HG03025 (cell line): ENCODE data around the gene TMEM51.
"Not testable (repeated sequence)": the region's sequence is repeated elsewhere in the genome, so short reads cannot be mapped to it uniquely, and the experiment has no call there.

Experiments used
- ATAC-seq: cut with Tn5 transposase; IDR thresholded peaks from one replicate; pipeline ENCODE4 v1.9.1; 2021; ENCODE audit warnings: mild to moderate bottlenecking, moderate library complexity; ENCODE audit not compliant: unreplicated experiment, low FRiP score

TMEM51 gene

GRCh38 chr1:15125101-15125745 lies 28.3 kb upstream of the TMEM51 start:
- ATAC-seq: no peak

GRCh38 chr1:15128077-15128476 lies 25.5 kb upstream of the TMEM51 start:
- no peak for ATAC-seq

- ATAC-seq: no peak
Observed at GRCh38 chr1:15128520-15129313, 24.8 kb upstream of the TMEM51 start.

GRCh38 chr1:15129944-15130343 lies 23.6 kb upstream of the TMEM51 start:
- no peak for ATAC-seq

- no peak for ATAC-seq
Observed at GRCh38 chr1:15130607-15131006, 22.9 kb upstream of the TMEM51 start.

GRCh38 chr1:15132965-15133364 lies 20.6 kb upstream of the TMEM51 start:
- ATAC-seq: no peak

GRCh38 chr1:15134285-15134684 lies 19.3 kb upstream of the TMEM51 start:
- no peak for ATAC-seq

- not testable (repeated sequence) for ATAC-seq
Observed at GRCh38 chr1:15135604-15136003, 17.9 kb upstream of the TMEM51 start.

GRCh38 chr1:15137809-15138208 lies 15.7 kb upstream of the TMEM51 start:
- ATAC-seq: no peak

GRCh38 chr1:15139654-15140350 lies 13.7 kb upstream of the TMEM51 start:
- ATAC-seq: no peak

GRCh38 chr1:15141935-15142539 lies 11.5 kb upstream of the TMEM51 start:
- ATAC-seq: no peak

GRCh38 chr1:15145327-15145726 lies 8.2 kb upstream of the TMEM51 start:
- no peak for ATAC-seq

- no peak for ATAC-seq
Observed at GRCh38 chr1:15146142-15146680, 7.3 kb upstream of the TMEM51 start.

- ATAC-seq: no peak
Observed at GRCh38 chr1:15146971-15147376, 6.6 kb upstream of the TMEM51 start.

- ATAC-seq: no peak
Observed at GRCh38 chr1:15148004-15148403, 5.5 kb upstream of the TMEM51 start.

GRCh38 chr1:15148475-15148874 lies 5.1 kb upstream of the TMEM51 start:
- ATAC-seq: no peak

GRCh38 chr1:15148941-15149340 lies 4.6 kb upstream of the TMEM51 start:
- ATAC-seq: no peak

GRCh38 chr1:15150376-15150775 lies 3.2 kb upstream of the TMEM51 start:
- ATAC-seq: no peak

GRCh38 chr1:15151377-15151806 lies 2.2 kb upstream of the TMEM51 start:
- no peak for ATAC-seq

GRCh38 chr1:15151871-15152270 lies 1.7 kb upstream of the TMEM51 start:
- no peak for ATAC-seq
